IPS-18c (cell line): ENCODE data around the gene PIGV.

Experiments used
- H3K4me3 ChIP-seq: 2 replicates; pipeline ENCODE4 v1.7.0; 2013; ENCODE audit warnings: low read depth, mild to moderate bottlenecking, low read length, moderate library complexity; ENCODE audit not compliant: insufficient read depth
- H3K9me3 ChIP-seq: one replicate; pipeline ENCODE4 v1.6.1; 2013; ENCODE audit warnings: mild to moderate bottlenecking, low read length, moderate library complexity; ENCODE audit not compliant: control insufficient read depth, insufficient read depth

Gene PIGV

GRCh38 chr1:26767714-26768113 is 20.0 kb upstream of the PIGV start:
- no peak overlapping the region for H3K4me3 ChIP-seq
- no peaks in the 10 kb centered on the region for H3K9me3 ChIP-seq

GRCh38 chr1:26768755-26769154 is 19.0 kb upstream of the PIGV start:
- Histone ChIP-seq H3K4me3 (no peak overlapping the region), H3K9me3 (no peaks in the 10 kb centered on the region)

GRCh38 chr1:26771285-26771642 is 16.5 kb upstream of the PIGV start:
- no peaks in the 10 kb centered on the region for H3K9me3 ChIP-seq
- H3K4me3 ChIP-seq = no peak overlapping the region

GRCh38 chr1:26771643-26772321 is 16.0 kb upstream of the PIGV start:
- H3K4me3 ChIP-seq = no peak overlapping the region

GRCh38 chr1:26772687-26773086 is 15.1 kb upstream of the PIGV start:
- no peaks in the 10 kb centered on the region for H3K9me3 ChIP-seq
- no peak overlapping the region for H3K4me3 ChIP-seq

More at GRCh38 chr1:26771643-26772321, 16.0 kb upstream of the PIGV start:
- H3K9me3 ChIP-seq = no peaks in the 10 kb centered on the region

- H3K9me3 ChIP-seq = no peaks in the 10 kb centered on the region
Observed at GRCh38 chr1:26774462-26774861, 13.3 kb upstream of the PIGV start.

GRCh38 chr1:26775666-26776065 is 12.1 kb upstream of the PIGV start:
- no peaks in the 10 kb centered on the region for H3K9me3 ChIP-seq
- H3K4me3 ChIP-seq = no peak overlapping the region

More at GRCh38 chr1:26774462-26774861, 13.3 kb upstream of the PIGV start:
- no peak overlapping the region for H3K4me3 ChIP-seq

- Histone ChIP-seq H3K9me3 (peaks cover 2% of the 10 kb centered on the region), H3K4me3 (no peak overlapping the region)
Observed at GRCh38 chr1:26779098-26779668, 8.6 kb upstream of the PIGV start.

- Histone ChIP-seq H3K4me3 (no peak overlapping the region), H3K9me3 (peaks cover 2% of the 10 kb centered on the region)
Observed at GRCh38 chr1:26780344-26780957, 7.3 kb upstream of the PIGV start.

- no peak overlapping the region for H3K4me3 ChIP-seq
- peaks cover 2% of the 10 kb centered on the region for H3K9me3 ChIP-seq
Observed at GRCh38 chr1:26781206-26781825, 6.4 kb upstream of the PIGV start.

GRCh38 chr1:26782521-26783212 is 5.1 kb upstream of the PIGV start:
- Histone ChIP-seq H3K9me3 (peaks cover 2% of the 10 kb centered on the region), H3K4me3 (no peak overlapping the region)

GRCh38 chr1:26783646-26784022 is 4.1 kb upstream of the PIGV start:
- H3K9me3 ChIP-seq = peaks cover 2% of the 10 kb centered on the region
- H3K4me3 ChIP-seq = no peak overlapping the region

- Histone ChIP-seq H3K4me3 (no peak overlapping the region), H3K9me3 (peaks cover 2% of the 10 kb centered on the region)
Observed at GRCh38 chr1:26784023-26784871, 3.5 kb upstream of the PIGV start.

GRCh38 chr1:26784886-26785285 is 2.9 kb upstream of the PIGV start:
- H3K4me3 ChIP-seq = no peak overlapping the region
- H3K9me3 ChIP-seq = peaks cover 2% of the 10 kb centered on the region

GRCh38 chr1:26785611-26786436 is 1.9 kb upstream of the PIGV start:
- Histone ChIP-seq H3K4me3 (no peak overlapping the region), H3K9me3 (peaks cover 2% of the 10 kb centered on the region)
